ENCODE results near the gene PPEF2.
"Not testable (repeated sequence)": the region's sequence is repeated elsewhere in the genome, so short reads cannot be mapped to it uniquely, and the experiment has no call there.

PPEF2 gene

GRCh38 chr4:75935628-75936027, 33.4 kb upstream of the PPEF2 start:
- no peak for TF ChIP-seq CTCF (IDR thresholded peaks at IDR 0.05; ENCODE audit: low read depth, low read length, missing control alignments)
- in situ Hi-C loops (cut with HindIII; ENCODE audit: low pct_ligation_motif_present, low sequenced_read_pairs): no loop called here
- Histone ChIP-seq H3K27ac (no peak overlapping the region), H3K36me3 (replicated peaks) (no peaks in the 10 kb centered on the region), H3K27me3 (replicated peaks) (no peaks in the 10 kb centered on the region), H3K4me3 (ENCODE audit: low read depth, low read length) (no peak overlapping the region)
- DNase-seq: no peak

- no peak overlapping the region for H3K4me3 ChIP-seq (ENCODE audit: low read depth, low read length)
- H3K27me3 ChIP-seq (replicated peaks): no peaks in the 10 kb centered on the region
- in situ Hi-C loops (cut with HindIII; ENCODE audit: low pct_ligation_motif_present, low sequenced_read_pairs): no loop called here
- no peaks in the 10 kb centered on the region for H3K36me3 ChIP-seq (replicated peaks)
- no peak for TF ChIP-seq CTCF (IDR thresholded peaks at IDR 0.05; ENCODE audit: low read depth, low read length, missing control alignments)
- H3K27ac ChIP-seq: no peak overlapping the region
- no peak for DNase-seq
Observed at GRCh38 chr4:75930152-75930551, 27.9 kb upstream of the PPEF2 start.

DNA sequence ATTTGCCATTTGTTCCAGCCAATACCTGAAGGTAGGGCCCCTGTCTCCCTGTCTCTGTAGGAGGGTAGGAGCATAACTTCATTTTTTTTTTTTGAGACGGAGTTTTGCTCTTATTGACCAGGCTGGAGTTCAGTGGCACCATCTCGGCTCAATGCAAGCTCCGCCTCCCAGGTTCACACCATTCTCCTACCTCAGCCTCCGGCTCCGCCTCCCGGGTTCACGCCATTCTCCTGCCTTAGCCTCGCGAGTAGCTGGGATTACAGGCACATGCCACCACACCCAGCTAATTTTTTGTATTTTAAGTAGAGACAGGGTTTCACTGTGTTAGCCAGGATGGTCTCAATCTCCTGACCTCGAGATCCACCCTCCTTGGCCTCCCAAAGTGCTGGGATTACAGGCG, 22.7 kb upstream of the PPEF2 start:
- in situ Hi-C loops (cut with HindIII; ENCODE audit: low pct_ligation_motif_present, low sequenced_read_pairs); DNase-seq; H3K27me3 ChIP-seq (replicated peaks); H3K4me3 ChIP-seq (ENCODE audit: low read depth, low read length); H3K27ac ChIP-seq; H3K36me3 ChIP-seq (replicated peaks): not testable (repeated sequence)

DNA sequence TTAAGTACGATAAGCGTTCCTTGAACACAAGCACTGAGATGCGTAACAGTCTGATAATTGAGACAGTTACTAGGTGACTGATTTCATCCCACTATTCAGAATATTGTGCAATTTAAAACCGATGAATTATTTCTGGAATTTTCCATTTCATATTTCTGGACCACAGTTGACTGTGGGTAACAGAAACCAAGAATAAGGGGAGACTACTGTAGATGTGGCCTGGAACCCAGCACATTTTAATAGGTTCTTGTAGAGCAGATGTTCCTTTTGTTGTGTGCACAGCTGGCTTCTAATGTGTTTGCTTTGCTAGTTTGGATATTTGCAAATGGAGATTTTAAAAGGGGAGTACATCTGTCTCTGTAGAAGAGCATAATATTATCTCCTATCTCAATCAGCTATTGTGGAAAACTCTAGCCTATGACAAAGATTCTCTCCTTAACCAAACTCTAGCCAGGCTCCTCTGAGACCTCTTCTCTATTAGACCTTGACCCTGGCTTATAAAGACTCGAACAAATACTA, 22.1 kb upstream of the PPEF2 start:
- peaks cover 10% of the 10 kb centered on the region for H3K36me3 ChIP-seq (replicated peaks)
- no peak for TF ChIP-seq CTCF (IDR thresholded peaks at IDR 0.05; ENCODE audit: low read depth, low read length, missing control alignments)
- no peak overlapping the region for H3K27ac ChIP-seq
- in situ Hi-C loops (cut with HindIII; ENCODE audit: low pct_ligation_motif_present, low sequenced_read_pairs): no loop called here
- no peak for DNase-seq
- no peak overlapping the region for H3K4me3 ChIP-seq (ENCODE audit: low read depth, low read length)
- H3K27me3 ChIP-seq (replicated peaks): no peaks in the 10 kb centered on the region

GRCh38 chr4:75922588-75922987, 20.3 kb upstream of the PPEF2 start:
- H3K36me3 ChIP-seq (replicated peaks): peaks cover 10% of the 10 kb centered on the region
- in situ Hi-C loops (cut with HindIII; ENCODE audit: low pct_ligation_motif_present, low sequenced_read_pairs): no loop called here

GRCh38 chr4:75921910-75922309, 19.7 kb upstream of the PPEF2 start:
- Histone ChIP-seq H3K36me3 (replicated peaks) (peaks cover 10% of the 10 kb centered on the region), H3K4me3 (ENCODE audit: low read depth, low read length) (no peak overlapping the region), H3K27me3 (replicated peaks) (no peaks in the 10 kb centered on the region), H3K27ac (no peak overlapping the region)
- in situ Hi-C loops (cut with HindIII; ENCODE audit: low pct_ligation_motif_present, low sequenced_read_pairs): no loop called here
- no peak for DNase-seq
- TF ChIP-seq CTCF (IDR thresholded peaks at IDR 0.05; ENCODE audit: low read depth, low read length, missing control alignments): no peak

More at GRCh38 chr4:75922588-75922987, 20.3 kb upstream of the PPEF2 start:
- Histone ChIP-seq H3K27me3 (replicated peaks) (no peaks in the 10 kb centered on the region), H3K27ac (no peak overlapping the region), H3K4me3 (ENCODE audit: low read depth, low read length) (no peak overlapping the region)
- no peak for DNase-seq
- TF ChIP-seq CTCF (IDR thresholded peaks at IDR 0.05; ENCODE audit: low read depth, low read length, missing control alignments): no peak

Data from brain microvascular endothelial cell (primary cell).